ENCODE measurements around the gene CIAPIN1. TPM values are rescaled to one million over a fixed set of nuclear protein-coding genes. Genes with fewer than 3 reads are reported as not detected.

The CIAPIN1 gene
- total RNA-seq, 1 donor from 2014 or later, result 71.3 TPM

DNA sequence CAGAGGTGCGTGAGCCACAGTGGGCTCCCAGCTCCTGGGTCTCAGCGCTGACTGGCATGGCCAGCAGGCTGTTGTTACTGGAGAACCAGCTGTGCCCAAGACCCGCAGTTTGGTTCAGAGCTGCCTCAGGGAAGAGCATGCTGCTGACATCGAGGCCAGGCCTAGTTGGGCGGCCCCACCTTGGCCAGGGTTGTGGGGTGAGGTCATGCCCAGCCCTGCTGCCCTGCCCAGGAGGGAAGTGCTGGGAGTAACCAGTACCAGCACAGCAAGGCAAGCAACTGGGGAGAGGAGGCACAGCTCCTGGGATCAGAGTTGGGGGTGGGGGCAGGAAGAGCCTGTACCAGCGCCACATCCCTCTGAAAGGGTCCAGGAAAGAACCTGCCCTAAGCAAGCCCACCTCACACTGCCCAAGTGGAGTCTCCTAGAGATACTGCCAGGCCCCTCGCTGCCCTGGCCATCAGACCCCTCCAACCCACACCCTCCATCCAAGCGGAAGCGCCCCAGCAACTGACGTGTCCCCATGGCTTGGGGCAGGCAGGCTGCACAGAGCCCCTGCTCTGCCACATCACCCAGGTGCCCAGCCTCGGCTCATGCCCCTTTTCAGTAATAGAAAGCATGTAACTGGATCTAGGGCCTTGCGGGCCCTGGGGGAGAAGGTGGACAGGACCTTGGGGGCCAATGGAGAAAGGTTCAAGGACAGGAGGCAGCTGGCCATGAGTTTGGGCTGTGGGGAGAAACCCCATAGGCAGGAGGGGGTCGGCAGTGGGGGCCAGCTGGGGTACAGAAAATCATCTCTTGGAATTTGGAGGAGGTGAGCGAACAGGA lies 38.1 kb upstream of the CIAPIN1 start:
- DNase-seq (ENCODE audit: low read depth) (no peak), FAIRE-seq (no peak)
- peak overlapping the region; percentile 64 for H3K4me3 ChIP-seq (ENCODE audit: low read depth, low read length)
- H3K27me3 ChIP-seq (ENCODE audit: control insufficient read depth, insufficient read depth, low read length), result no peaks in the 10 kb centered on the region
- H3K36me3 ChIP-seq (ENCODE audit: control insufficient read depth, insufficient read depth, low read length), result no peaks in the 10 kb centered on the region
- TF ChIP-seq, protein P1, sequence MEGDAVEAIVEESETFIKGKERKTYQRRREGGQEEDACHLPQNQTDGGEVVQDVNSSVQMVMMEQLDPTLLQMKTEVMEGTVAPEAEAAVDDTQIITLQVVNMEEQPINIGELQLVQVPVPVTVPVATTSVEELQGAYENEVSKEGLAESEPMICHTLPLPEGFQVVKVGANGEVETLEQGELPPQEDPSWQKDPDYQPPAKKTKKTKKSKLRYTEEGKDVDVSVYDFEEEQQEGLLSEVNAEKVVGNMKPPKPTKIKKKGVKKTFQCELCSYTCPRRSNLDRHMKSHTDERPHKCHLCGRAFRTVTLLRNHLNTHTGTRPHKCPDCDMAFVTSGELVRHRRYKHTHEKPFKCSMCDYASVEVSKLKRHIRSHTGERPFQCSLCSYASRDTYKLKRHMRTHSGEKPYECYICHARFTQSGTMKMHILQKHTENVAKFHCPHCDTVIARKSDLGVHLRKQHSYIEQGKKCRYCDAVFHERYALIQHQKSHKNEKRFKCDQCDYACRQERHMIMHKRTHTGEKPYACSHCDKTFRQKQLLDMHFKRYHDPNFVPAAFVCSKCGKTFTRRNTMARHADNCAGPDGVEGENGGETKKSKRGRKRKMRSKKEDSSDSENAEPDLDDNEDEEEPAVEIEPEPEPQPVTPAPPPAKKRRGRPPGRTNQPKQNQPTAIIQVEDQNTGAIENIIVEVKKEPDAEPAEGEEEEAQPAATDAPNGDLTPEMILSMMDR (IDR thresholded peaks at IDR 0.05; ENCODE audit: insufficient read depth, low read length, severe bottlenecking), result no peak

DNA sequence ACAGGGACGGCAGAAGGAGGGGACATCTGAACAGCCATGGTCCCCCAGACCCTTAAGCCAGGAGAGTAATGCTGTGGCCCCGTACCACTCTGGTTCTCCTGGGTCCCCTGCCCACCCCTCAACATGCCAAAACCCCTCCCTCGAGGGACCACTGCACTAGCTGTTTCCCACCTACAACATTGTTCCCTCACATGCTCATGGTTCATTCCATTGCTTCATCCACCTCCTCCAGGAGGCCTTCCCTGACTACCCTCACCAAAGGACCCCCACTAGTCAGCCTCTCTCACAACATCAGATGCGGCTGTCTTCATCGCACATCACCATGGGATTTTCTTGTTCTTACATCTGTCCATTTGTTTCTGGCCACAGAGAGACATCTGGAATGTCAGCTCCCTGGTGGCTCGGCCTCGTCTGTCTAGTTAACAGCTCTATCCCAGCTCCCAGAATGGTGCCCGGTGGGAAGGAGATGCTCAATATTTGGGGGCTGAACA lies 37.4 kb upstream of the CIAPIN1 start:
- H3K27me3 ChIP-seq (ENCODE audit: control insufficient read depth, insufficient read depth, low read length), result no peaks in the 10 kb centered on the region
- H3K4me3 ChIP-seq (ENCODE audit: low read depth, low read length), result no peak overlapping the region
- FAIRE-seq (no peak), DNase-seq (ENCODE audit: low read depth) (no peak)
- TF ChIP-seq, protein P1 (IDR thresholded peaks at IDR 0.05; ENCODE audit: insufficient read depth, low read length, severe bottlenecking), result no peak
- H3K36me3 ChIP-seq (ENCODE audit: control insufficient read depth, insufficient read depth, low read length), result no peaks in the 10 kb centered on the region

DNA sequence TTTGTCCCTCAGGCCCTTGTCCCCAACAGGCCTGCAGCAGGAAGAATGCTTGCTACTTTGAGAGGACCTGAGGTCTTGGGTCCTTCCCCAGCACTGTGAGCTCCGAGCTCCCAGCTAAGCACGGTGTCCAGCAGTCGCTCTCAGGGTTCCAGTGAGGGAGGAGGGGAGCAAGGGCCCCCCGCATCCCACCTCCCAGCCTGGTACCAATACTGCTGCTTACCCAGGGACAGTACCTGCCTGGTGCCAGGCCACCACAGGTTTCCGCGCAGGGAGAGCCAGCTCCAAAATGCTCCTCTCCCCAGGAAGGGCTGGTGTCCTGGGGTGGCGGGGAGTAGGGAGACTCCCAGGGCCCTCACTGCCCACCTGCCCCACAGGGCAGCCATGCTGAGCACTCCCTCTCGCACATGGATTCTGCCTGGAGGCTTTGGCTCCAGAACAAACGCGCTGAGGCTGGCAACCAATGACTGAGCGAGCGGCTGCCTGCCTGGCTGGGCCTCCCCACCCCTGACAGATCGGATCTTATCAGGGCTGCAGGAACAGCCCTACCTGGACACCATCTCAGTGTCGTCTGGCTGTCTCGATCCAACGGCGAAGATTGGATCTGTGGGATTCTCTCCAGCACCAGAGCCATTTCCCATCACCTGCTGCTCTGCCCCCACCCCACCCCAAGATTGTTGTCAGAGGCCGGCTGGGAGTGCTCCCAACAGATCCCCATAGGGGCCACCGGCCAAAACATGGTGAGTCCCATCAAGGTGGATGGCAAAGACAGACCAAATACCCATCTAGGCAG lies 36.7 kb upstream of the CIAPIN1 start:
- DNase-seq (ENCODE audit: low read depth) (no peak), FAIRE-seq (no peak)
- TF ChIP-seq, protein P1 (IDR thresholded peaks at IDR 0.05; ENCODE audit: insufficient read depth, low read length, severe bottlenecking), result no peak
- Histone ChIP-seq H3K36me3 (ENCODE audit: control insufficient read depth, insufficient read depth, low read length) (no peaks in the 10 kb centered on the region), H3K27me3 (ENCODE audit: control insufficient read depth, insufficient read depth, low read length) (no peaks in the 10 kb centered on the region), H3K4me3 (ENCODE audit: low read depth, low read length) (no peak overlapping the region)

DNA sequence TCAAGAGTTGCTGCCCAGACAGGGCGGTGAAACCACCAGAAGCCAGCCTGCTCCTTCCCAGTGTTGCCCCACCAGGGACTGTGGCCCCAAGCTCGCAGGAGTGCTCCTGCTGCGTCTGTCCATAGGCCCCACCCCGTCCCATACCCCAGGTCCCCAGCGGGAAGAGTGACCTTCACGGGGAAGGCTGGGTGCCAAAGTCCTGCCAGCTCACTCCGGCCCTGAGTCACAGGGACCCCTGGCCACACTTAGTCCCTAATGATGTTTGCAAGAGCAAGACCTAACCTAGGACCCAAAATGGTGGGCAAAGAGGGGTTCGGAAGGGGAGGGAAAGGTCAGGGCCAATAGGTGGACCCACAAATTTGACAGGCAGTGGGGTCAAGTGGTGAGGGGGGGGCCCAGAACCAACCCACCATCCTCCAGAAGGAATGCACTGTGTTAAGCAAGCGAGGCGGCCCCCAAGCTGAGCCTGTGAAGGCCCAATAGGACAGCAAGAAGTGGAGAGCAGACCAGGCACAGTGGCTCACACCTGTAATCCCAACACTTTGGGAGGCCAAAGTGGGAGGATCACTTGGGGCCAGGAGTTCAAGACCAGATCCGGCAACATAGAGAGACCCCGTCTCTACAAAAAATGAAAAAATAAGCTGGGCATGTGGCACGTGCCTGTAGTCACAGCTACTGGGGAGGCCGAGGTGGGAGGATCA lies 35.8 kb upstream of the CIAPIN1 start:
- DNase-seq (ENCODE audit: low read depth) (no peak), FAIRE-seq (no peak)
- Histone ChIP-seq H3K27me3 (ENCODE audit: control insufficient read depth, insufficient read depth, low read length) (no peaks in the 10 kb centered on the region), H3K36me3 (ENCODE audit: control insufficient read depth, insufficient read depth, low read length) (peaks cover 1% of the 10 kb centered on the region), H3K4me3 (ENCODE audit: low read depth, low read length) (no peak overlapping the region)
- TF ChIP-seq, protein P1 (IDR thresholded peaks at IDR 0.05; ENCODE audit: insufficient read depth, low read length, severe bottlenecking), result no peak

DNA sequence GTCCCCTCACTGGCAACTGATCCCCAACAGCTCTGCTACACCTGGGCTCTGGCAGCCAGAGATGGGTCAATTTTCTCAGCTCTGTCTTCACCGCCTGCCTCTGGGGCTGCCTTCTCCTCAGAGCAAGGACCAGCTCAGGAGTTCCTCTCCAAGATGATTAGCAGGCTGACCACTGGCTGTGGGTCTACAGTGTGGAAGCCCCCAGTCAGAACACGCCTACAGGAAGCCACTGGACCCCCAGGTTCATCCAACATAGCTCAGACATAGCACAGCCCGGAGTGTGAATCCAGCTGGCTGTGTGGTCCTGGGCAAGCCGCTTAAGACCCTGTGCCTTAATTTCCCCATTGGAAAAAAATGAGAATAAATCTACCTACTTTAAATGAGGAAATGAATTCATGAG lies 34.2 kb upstream of the CIAPIN1 start:
- TF ChIP-seq, protein P1 (IDR thresholded peaks at IDR 0.05; ENCODE audit: insufficient read depth, low read length, severe bottlenecking), result no peak
- no peaks in the 10 kb centered on the region for H3K27me3 ChIP-seq (ENCODE audit: control insufficient read depth, insufficient read depth, low read length)
- H3K4me3 ChIP-seq (ENCODE audit: low read depth, low read length), result no peak overlapping the region
- DNase-seq (ENCODE audit: low read depth) (no peak), FAIRE-seq (no peak)
- peaks cover 1% of the 10 kb centered on the region for H3K36me3 ChIP-seq (ENCODE audit: control insufficient read depth, insufficient read depth, low read length)

Measured in bronchial epithelial cell (primary cell).